ENCODE results near the gene RBMS3.

Gene RBMS3

GRCh38 chr3:29282427-29283230, 1.8 kb downstream of the RBMS3 start:
- no peak for TF ChIP-seq CTCF (IDR thresholded peaks at IDR 0.05; ENCODE audit: control insufficient read depth, extremely low read depth, insufficient read depth)
- DNase-seq (ENCODE audit: low read depth), result no peak
- H3K4me3 ChIP-seq (ENCODE audit: low read depth, low read length), result no peak overlapping the region

- TF ChIP-seq CTCF (IDR thresholded peaks at IDR 0.05; ENCODE audit: control insufficient read depth, extremely low read depth, insufficient read depth), result no peak
- H3K4me3 ChIP-seq (ENCODE audit: low read depth, low read length), result no peak overlapping the region
- no peak for DNase-seq (ENCODE audit: low read depth)
These were observed 2.6 kb downstream of the RBMS3 start for GRCh38 chr3:29283231-29284119.

- TF ChIP-seq CTCF (IDR thresholded peaks at IDR 0.05; ENCODE audit: control insufficient read depth, extremely low read depth, insufficient read depth), result no peak
- H3K4me3 ChIP-seq (ENCODE audit: low read depth, low read length), result no peak overlapping the region
- no peak for DNase-seq (ENCODE audit: low read depth)
These were observed 3.6 kb downstream of the RBMS3 start for GRCh38 chr3:29284497-29284896.

GRCh38 chr3:29285471-29286071, 4.7 kb downstream of the RBMS3 start:
- no peak for TF ChIP-seq CTCF (IDR thresholded peaks at IDR 0.05; ENCODE audit: control insufficient read depth, extremely low read depth, insufficient read depth)
- no peak for DNase-seq (ENCODE audit: low read depth)
- H3K4me3 ChIP-seq (ENCODE audit: low read depth, low read length), result no peak overlapping the region

GRCh38 chr3:29286478-29287240, 5.8 kb downstream of the RBMS3 start:
- TF ChIP-seq CTCF (IDR thresholded peaks at IDR 0.05; ENCODE audit: control insufficient read depth, extremely low read depth, insufficient read depth), result no peak
- no peak for DNase-seq (ENCODE audit: low read depth)
- H3K4me3 ChIP-seq (ENCODE audit: low read depth, low read length), result no peak overlapping the region

GRCh38 chr3:29290596-29290995, 9.7 kb downstream of the RBMS3 start:
- no peak for DNase-seq (ENCODE audit: low read depth)
- TF ChIP-seq CTCF (IDR thresholded peaks at IDR 0.05; ENCODE audit: control insufficient read depth, extremely low read depth, insufficient read depth), result no peak
- H3K4me3 ChIP-seq (ENCODE audit: low read depth, low read length), result no peak overlapping the region

Data from LNCaP clone FGC (cell line).